GM18498 (cell line): ENCODE results near the gene MMP23B.

Experiments used
- ATAC-seq: cut with Tn5 transposase; IDR thresholded peaks from one replicate; pipeline ENCODE4 v1.9.1; 2021; ENCODE audit warnings: mild to moderate bottlenecking, moderate library complexity; ENCODE audit not compliant: unreplicated experiment

Gene MMP23B

GRCh38 chr1:1618396-1619068 lies 13.4 kb upstream of the MMP23B start:
- ATAC-seq: no peak

GRCh38 chr1:1619917-1620361 lies 12.0 kb upstream of the MMP23B start:
- ATAC-seq: no peak

GRCh38 chr1:1620433-1621139 lies 11.4 kb upstream of the MMP23B start:
- no peak for ATAC-seq

GRCh38 chr1:1621173-1622009 lies 10.6 kb upstream of the MMP23B start:
- ATAC-seq: no peak

- ATAC-seq: no peak
Observed at GRCh38 chr1:1622010-1622787, 9.8 kb upstream of the MMP23B start.

GRCh38 chr1:1622788-1623094 lies 9.2 kb upstream of the MMP23B start:
- no peak for ATAC-seq

GRCh38 chr1:1623181-1623630 lies 8.8 kb upstream of the MMP23B start:
- no peak for ATAC-seq

GRCh38 chr1:1623631-1624442 lies 8.1 kb upstream of the MMP23B start:
- no peak for ATAC-seq

GRCh38 chr1:1624443-1625403 lies 7.2 kb upstream of the MMP23B start:
- ATAC-seq: no peak

- no peak for ATAC-seq
Observed at GRCh38 chr1:1625404-1625775, 6.6 kb upstream of the MMP23B start.

GRCh38 chr1:1625824-1626206 lies 6.2 kb upstream of the MMP23B start:
- ATAC-seq: no peak

GRCh38 chr1:1626207-1627141 lies 5.5 kb upstream of the MMP23B start:
- ATAC-seq: no peak

GRCh38 chr1:1627261-1627828 lies 4.6 kb upstream of the MMP23B start:
- no peak for ATAC-seq

- no peak for ATAC-seq
Observed at GRCh38 chr1:1627829-1628753, 3.9 kb upstream of the MMP23B start.

- ATAC-seq: no peak
Observed at GRCh38 chr1:1628754-1629429, 3.1 kb upstream of the MMP23B start.
